CD4-positive, alpha-beta T cell (primary cell): Measurements from ENCODE around the gene HBB. TPM values are rescaled to one million over a fixed set of nuclear protein-coding genes. Genes with fewer than 3 reads are reported as not detected.
"Not testable (repeated sequence)": the region's sequence is repeated elsewhere in the genome, so short reads cannot be mapped to it uniquely, and the experiment has no call there.

Experiments used
- ATAC-seq: fragments of 200-7000 bp; cut with Tn5 transposase; one replicate; pipeline ENCODE4 v1.10.0; 2022; ENCODE audit warnings: mild to moderate bottlenecking; ENCODE audit not compliant: poor library complexity
- CTCF ChIA-PET: fragments of 350-600 bp; sonication (Branson Sonifier 250); formaldehyde crosslinking; loops from one replicate; lab custom pipeline; 2021; ENCODE audit warnings: antibody characterized with exemption, inconsistent platforms; lab: Charles Lee
- POLR2A ChIA-PET: fragments of 350-600 bp; sonication (Branson Sonifier 250); formaldehyde crosslinking; loops from one replicate; lab custom pipeline; 2021; ENCODE audit warnings: antibody characterized with exemption, inconsistent platforms; lab: Charles Lee
- DNase-seq, 14 experiments: peaks; one replicate each; pipeline ENCODE4 v3.0.0-alpha.2; 2013 to 2020; ENCODE audit warnings: mixed read lengths in 2 of 14
- H3K27ac ChIP-seq, 2 donors: one replicate each; pipeline versions ENCODE4 v1.5.1 to v1.7.0; 2013; ENCODE audit warnings: low read length in 2 of 2, low read depth in 1 of 2, mild to moderate bottlenecking in 1 of 2
- H3K27me3 ChIP-seq, 2 experiments: 1 replicate in 1 of 2; 2 replicates in 1 of 2; pipeline versions ENCODE4 v1.6.1 to v1.7.0; 2013; ENCODE audit warnings: low read length in 2 of 2, control low read depth in 1 of 2, mild to moderate bottlenecking in 1 of 2, moderate library complexity in 1 of 2; ENCODE audit not compliant: insufficient read depth in 2 of 2, control insufficient read depth in 1 of 2
- H3K36me3 ChIP-seq: one replicate; pipeline ENCODE4 v1.6.1; 2013; ENCODE audit warnings: low read length, control low read depth; ENCODE audit not compliant: insufficient read depth
- H3K4me1 ChIP-seq: one replicate; pipeline ENCODE4 v1.6.1; 2013; ENCODE audit warnings: low read length, control low read depth; ENCODE audit not compliant: insufficient read depth
- H3K4me3 ChIP-seq: one replicate; pipeline ENCODE4 v1.5.1; 2013; ENCODE audit warnings: mild to moderate bottlenecking, low read length, moderate library complexity
- H3K9me3 ChIP-seq, 2 experiments: 1 replicate in 1 of 2; 2 replicates in 1 of 2; pipeline versions ENCODE4 v1.6.1 to v1.7.0; 2013; ENCODE audit warnings: low read length in 2 of 2, mild to moderate bottlenecking in 2 of 2, control low read depth in 1 of 2, moderate library complexity in 1 of 2; ENCODE audit not compliant: control insufficient read depth in 1 of 2, insufficient read depth in 1 of 2
- H3K27ac Mint-ChIP-seq: one replicate; pipeline ENCODE4 v1.8.0; 2020; ENCODE audit warnings: mixed read lengths
- H3K27me3 Mint-ChIP-seq: one replicate; pipeline ENCODE4 v1.8.0; 2021; ENCODE audit warnings: mixed read lengths
- H3K36me3 Mint-ChIP-seq: one replicate; pipeline ENCODE4 v1.8.0; 2021; ENCODE audit warnings: low read depth, mixed read lengths
- H3K4me1 Mint-ChIP-seq: one replicate; pipeline ENCODE4 v1.8.0; 2021; ENCODE audit warnings: low read depth, mixed read lengths
- H3K4me3 Mint-ChIP-seq: one replicate; pipeline ENCODE4 v1.8.0; 2020; ENCODE audit warnings: mild to moderate bottlenecking, mixed read lengths
- H3K9me3 Mint-ChIP-seq: one replicate; pipeline ENCODE4 v1.8.0; 2020; ENCODE audit warnings: mixed read lengths
- intact Hi-C, 2 experiments: fragments of 100-400 bp; cut with DNase I in 1 of 2; cut with micrococcal nuclease in 1 of 2; formaldehyde crosslinking; loops; one replicate each; pipeline versions ENCODE4 v1.15.1 to v1.9.0; 2023 to 2025; cut with DNase I, micrococcal nuclease
- total RNA-seq, 174 experiments: library from RNA in 2 of 174; stranded (reverse) in 2 of 174; gene quantifications; one replicate each; pipeline ENCODE4 v1.2.3 and lab custom pipeline; 2021 to 2026
- TF ChIP-seq, protein P1 (sequence below): fragments of 200-600 bp; IDR thresholded peaks from one replicate; pipeline ENCODE4 v1.8.0; 2022; ENCODE audit warnings: antibody characterized with exemption, mild to moderate bottlenecking

HBB gene
- total RNA-seq, 2 experiments from 2014 or later, result 0.45 TPM; not detected in 1

DNA sequence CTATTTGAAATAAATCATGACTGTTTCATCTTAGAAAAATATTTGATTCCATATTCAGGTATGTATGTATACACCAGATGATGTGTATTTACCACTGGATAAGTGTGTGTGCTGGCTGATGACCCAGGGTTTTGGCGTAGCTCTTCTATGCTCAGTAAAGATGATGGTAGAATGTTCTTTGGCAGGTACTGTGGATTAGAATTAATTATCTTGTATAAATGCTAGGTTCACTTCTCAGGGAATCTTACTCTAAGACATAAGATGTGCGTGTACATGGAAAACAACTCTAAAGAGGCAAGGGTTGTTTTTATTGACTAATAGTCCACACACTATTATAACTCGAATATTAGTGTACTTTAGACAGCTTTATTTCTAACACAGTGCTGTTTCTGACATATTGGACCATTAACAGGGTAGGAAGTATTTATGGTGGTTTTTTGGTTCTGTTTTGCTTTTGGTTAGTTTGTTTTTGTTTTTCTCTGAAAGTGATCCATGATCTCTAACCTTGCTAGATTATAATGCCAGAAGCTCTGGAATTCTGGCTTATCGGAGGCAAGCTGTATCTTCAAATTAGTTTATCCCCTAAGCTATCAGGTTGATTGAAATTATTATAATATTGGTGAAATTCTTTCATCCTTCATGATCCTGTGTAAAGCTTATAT lies 23.8 kb upstream of the HBB start:
- H3K36me3 ChIP-seq, result no peaks in the 10 kb centered on the region
- intact Hi-C loops, result no loop called here
- no peak overlapping the region for H3K27ac ChIP-seq
- Mint-ChIP-seq H3K27me3 (peaks cover 3% of the 10 kb centered on the region), H3K9me3 (no peaks in the 10 kb centered on the region), H3K27ac (no peak overlapping the region), H3K36me3 (no peaks in the 10 kb centered on the region), H3K4me3 (no peak overlapping the region), H3K4me1 (no peaks in the 10 kb centered on the region)
- H3K27me3 ChIP-seq, result peaks cover 3% of the 10 kb centered on the region in 2 experiments
- H3K4me1 ChIP-seq, result no peaks in the 10 kb centered on the region
- DNase-seq (no peak), ATAC-seq (no peak)
- no peaks in the 10 kb centered on the region for H3K9me3 ChIP-seq
- H3K4me3 ChIP-seq, result no peak overlapping the region
- TF ChIP-seq, protein P1, sequence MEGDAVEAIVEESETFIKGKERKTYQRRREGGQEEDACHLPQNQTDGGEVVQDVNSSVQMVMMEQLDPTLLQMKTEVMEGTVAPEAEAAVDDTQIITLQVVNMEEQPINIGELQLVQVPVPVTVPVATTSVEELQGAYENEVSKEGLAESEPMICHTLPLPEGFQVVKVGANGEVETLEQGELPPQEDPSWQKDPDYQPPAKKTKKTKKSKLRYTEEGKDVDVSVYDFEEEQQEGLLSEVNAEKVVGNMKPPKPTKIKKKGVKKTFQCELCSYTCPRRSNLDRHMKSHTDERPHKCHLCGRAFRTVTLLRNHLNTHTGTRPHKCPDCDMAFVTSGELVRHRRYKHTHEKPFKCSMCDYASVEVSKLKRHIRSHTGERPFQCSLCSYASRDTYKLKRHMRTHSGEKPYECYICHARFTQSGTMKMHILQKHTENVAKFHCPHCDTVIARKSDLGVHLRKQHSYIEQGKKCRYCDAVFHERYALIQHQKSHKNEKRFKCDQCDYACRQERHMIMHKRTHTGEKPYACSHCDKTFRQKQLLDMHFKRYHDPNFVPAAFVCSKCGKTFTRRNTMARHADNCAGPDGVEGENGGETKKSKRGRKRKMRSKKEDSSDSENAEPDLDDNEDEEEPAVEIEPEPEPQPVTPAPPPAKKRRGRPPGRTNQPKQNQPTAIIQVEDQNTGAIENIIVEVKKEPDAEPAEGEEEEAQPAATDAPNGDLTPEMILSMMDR, result no peak
- ChIA-PET POLR2A (no interaction called here), CTCF (no interaction called here)

DNA sequence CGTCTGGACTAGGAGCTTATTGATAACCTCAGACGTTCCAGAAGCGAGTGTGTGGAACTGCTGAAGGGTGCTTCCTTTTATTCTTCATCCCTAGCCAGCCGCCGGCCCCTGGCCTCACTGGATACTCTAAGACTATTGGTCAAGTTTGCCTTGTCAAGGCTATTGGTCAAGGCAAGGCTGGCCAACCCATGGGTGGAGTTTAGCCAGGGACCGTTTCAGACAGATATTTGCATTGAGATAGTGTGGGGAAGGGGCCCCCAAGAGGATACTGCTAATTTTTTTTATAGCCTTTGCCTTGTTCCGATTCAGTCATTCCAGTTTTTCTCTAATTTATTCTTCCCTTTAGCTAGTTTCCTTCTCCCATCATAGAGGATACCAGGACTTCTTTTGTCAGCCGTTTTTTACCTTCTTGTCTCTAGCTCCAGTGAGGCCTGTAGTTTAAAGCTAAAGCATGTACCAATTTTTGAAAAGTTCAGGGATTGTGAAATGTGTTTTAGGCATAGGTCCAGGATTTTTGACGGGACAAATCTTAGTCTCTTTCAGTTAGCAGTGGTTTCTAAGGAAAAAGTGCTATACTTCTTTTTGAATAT lies 23.0 kb upstream of the HBB start, which contains the start of gene HBG1:
Gene HBG1, minus strand, starts transcription at position 51 of the 590 bp plus-strand sequence. CDS start 53 bp downstream, outside the sequence.
- H3K4me1 Mint-ChIP-seq, intact Hi-C loops, H3K36me3 ChIP-seq, H3K27ac ChIP-seq, CTCF ChIA-PET, H3K4me3 Mint-ChIP-seq, H3K4me1 ChIP-seq, ATAC-seq, H3K27me3 Mint-ChIP-seq, H3K27ac Mint-ChIP-seq, H3K9me3 Mint-ChIP-seq, H3K9me3 ChIP-seq, H3K27me3 ChIP-seq, H3K4me3 ChIP-seq, DNase-seq, H3K36me3 Mint-ChIP-seq, POLR2A ChIA-PET: not testable (repeated sequence)

DNA sequence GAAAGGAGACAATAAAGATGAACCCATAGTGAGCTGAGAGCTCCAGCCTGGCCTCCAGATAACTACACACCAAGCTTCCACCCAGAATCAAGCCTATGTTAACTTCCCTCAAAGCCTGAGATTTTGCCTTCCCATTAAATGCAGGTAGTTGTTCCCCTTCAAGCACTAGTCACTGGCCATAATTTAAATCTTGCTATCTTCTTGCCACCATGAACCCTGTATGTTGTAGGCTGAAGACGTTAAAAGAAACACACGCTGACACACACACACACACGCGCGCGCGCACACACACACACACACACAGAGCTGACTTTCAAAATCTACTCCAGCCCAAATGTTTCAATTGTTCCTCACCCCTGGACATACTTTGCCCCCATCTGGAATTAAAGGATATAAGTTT lies 21.6 kb upstream of the HBB start:
- DNase-seq, H3K4me3 ChIP-seq, H3K36me3 Mint-ChIP-seq, H3K9me3 Mint-ChIP-seq, intact Hi-C loops, ATAC-seq, POLR2A ChIA-PET, H3K27ac ChIP-seq, H3K4me3 Mint-ChIP-seq, H3K4me1 Mint-ChIP-seq, H3K27me3 ChIP-seq, H3K4me1 ChIP-seq, H3K9me3 ChIP-seq, CTCF ChIA-PET, H3K27ac Mint-ChIP-seq, H3K36me3 ChIP-seq, H3K27me3 Mint-ChIP-seq: not testable (repeated sequence)

DNA sequence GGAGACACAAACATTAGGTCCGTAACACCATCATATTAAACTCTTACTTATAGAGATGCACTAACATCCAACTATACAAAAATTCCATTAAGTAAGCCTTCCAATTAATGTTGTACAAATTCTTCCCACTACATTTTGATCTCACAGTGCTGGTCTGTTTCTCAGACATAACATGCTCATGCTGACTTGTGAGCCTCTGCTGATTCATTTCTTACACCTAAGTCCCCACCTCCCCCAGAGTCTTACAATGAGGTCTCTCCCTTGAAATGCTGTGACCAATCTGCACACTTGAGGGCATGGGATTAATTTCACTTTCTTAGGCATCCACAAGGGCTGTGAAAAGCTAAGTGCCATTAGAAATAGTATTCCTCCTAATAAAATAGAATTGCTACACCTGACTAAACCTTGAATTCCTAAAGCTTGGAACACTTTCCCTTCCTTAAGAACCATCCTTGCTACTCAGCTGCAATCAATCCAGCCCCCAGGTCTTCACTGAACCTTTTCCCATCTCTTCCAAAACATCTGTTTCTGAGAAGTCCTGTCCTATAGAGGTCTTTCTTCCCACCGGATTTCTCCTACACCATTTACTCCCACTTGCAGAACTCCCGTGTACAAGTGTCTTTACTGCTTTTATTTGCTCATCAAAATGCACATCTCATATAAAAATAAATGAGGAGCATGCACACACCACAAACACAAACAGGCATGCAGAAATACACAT lies 20.8 kb upstream of the HBB start:
- H3K27me3 Mint-ChIP-seq, result no peaks in the 10 kb centered on the region
- H3K36me3 ChIP-seq, result no peaks in the 10 kb centered on the region
- ATAC-seq (no peak), DNase-seq (no peak)
- no peaks in the 10 kb centered on the region for H3K4me1 ChIP-seq
- H3K9me3 Mint-ChIP-seq, result no peaks in the 10 kb centered on the region
- TF ChIP-seq, protein P1, result no peak
- H3K27ac ChIP-seq, result no peak overlapping the region
- H3K4me3 ChIP-seq, result no peak overlapping the region
- ChIA-PET CTCF (no interaction called here), POLR2A (no interaction called here)
- intact Hi-C loops, result no loop called here
- H3K9me3 ChIP-seq, result no peaks in the 10 kb centered on the region
- H3K4me1 Mint-ChIP-seq, result no peaks in the 10 kb centered on the region
- H3K36me3 Mint-ChIP-seq, result no peaks in the 10 kb centered on the region
- no peak overlapping the region for H3K27ac Mint-ChIP-seq
- peaks cover 3% of the 10 kb centered on the region in 2 experiments for H3K27me3 ChIP-seq
- no peak overlapping the region for H3K4me3 Mint-ChIP-seq
